H9 (cell line): ENCODE data around the gene SHISA7. TPM values are rescaled to one million over a fixed set of nuclear protein-coding genes. Genes with fewer than 3 reads are reported as not detected.

Experiments
- DNase-seq: peaks from one replicate; pipeline ENCODE4 v3.0.0-alpha.2; 2017
- H2AFZ ChIP-seq: one replicate; pipeline ENCODE4 v1.6.1; 2013; ENCODE audit warnings: mild to moderate bottlenecking, low read length, control low read depth, moderate library complexity
- H2AK5ac ChIP-seq: 2 replicates; pipeline ENCODE4 v1.6.1; 2013; ENCODE audit warnings: low read length, control low read depth, mixed read lengths; ENCODE audit not compliant: insufficient read length
- H2BK120ac ChIP-seq: one replicate; pipeline ENCODE4 v1.6.1; 2013; ENCODE audit warnings: low read depth, mild to moderate bottlenecking, low read length, control low read depth, inconsistent platforms; ENCODE audit not compliant: poor library complexity, severe bottlenecking
- H2BK12ac ChIP-seq: 2 replicates; pipeline ENCODE4 v1.6.1; 2013; ENCODE audit warnings: low read length, control low read depth, mixed read lengths, low read depth; ENCODE audit not compliant: insufficient read length
- H2BK15ac ChIP-seq: 2 replicates; pipeline ENCODE4 v1.6.1; 2013; ENCODE audit warnings: low read depth, low read length, control low read depth
- H2BK20ac ChIP-seq: one replicate; pipeline ENCODE4 v1.6.1; 2013; ENCODE audit warnings: low read depth, mild to moderate bottlenecking, low read length, control low read depth, inconsistent platforms; ENCODE audit not compliant: poor library complexity, severe bottlenecking
- H2BK5ac ChIP-seq: 2 replicates; pipeline ENCODE4 v1.6.1; 2013; ENCODE audit warnings: low read length, control low read depth, mixed read lengths; ENCODE audit not compliant: insufficient read length
- H3K14ac ChIP-seq: 2 replicates; pipeline ENCODE4 v1.6.1; 2013; ENCODE audit warnings: low read length, control low read depth; ENCODE audit not compliant: insufficient read depth
- H3K18ac ChIP-seq: 2 replicates; pipeline ENCODE4 v1.6.1; 2013; ENCODE audit warnings: low read depth, mild to moderate bottlenecking, mixed read lengths, low read length, control low read depth; ENCODE audit not compliant: insufficient read length
- H3K23ac ChIP-seq: 2 replicates; pipeline ENCODE4 v1.6.1; 2013; ENCODE audit warnings: low read length, control low read depth, mixed read lengths, low read depth; ENCODE audit not compliant: insufficient read length
- H3K23me2 ChIP-seq: 2 replicates; pipeline ENCODE4 v1.6.1; 2013; ENCODE audit warnings: low read depth, mild to moderate bottlenecking, mixed read lengths, low read length, control low read depth; ENCODE audit not compliant: insufficient read length, poor library complexity, severe bottlenecking
- H3K27ac ChIP-seq: 2 replicates; pipeline ENCODE4 v1.5.1; 2013; ENCODE audit warnings: low read length, control low read depth, mixed read lengths, low read depth; ENCODE audit not compliant: insufficient read length
- H3K27me3 ChIP-seq: 2 replicates; pipeline ENCODE4 v1.6.1; 2013; ENCODE audit warnings: low read length, control low read depth, inconsistent platforms; ENCODE audit not compliant: insufficient read depth
- H3K4ac ChIP-seq: 2 replicates; pipeline ENCODE4 v1.6.1; 2013; ENCODE audit warnings: low read depth, mild to moderate bottlenecking, control low read depth, inconsistent platforms, low read length, moderate library complexity
- H3K4me1 ChIP-seq: 2 replicates; pipeline ENCODE4 v1.6.1; 2013; ENCODE audit warnings: low read length, control low read depth, inconsistent platforms; ENCODE audit not compliant: insufficient read depth
- H3K4me2 ChIP-seq: 2 replicates; pipeline ENCODE4 v1.6.1; 2013; ENCODE audit warnings: low read length, control low read depth, mixed read lengths; ENCODE audit not compliant: insufficient read length, insufficient read depth
- H3K56ac ChIP-seq: 2 replicates; pipeline ENCODE4 v1.6.1; 2013; ENCODE audit warnings: low read depth, mild to moderate bottlenecking, mixed read lengths, low read length, control low read depth; ENCODE audit not compliant: insufficient read length
- H3K79me1 ChIP-seq: 2 replicates; pipeline ENCODE4 v1.6.1; 2013; ENCODE audit warnings: low read depth, mild to moderate bottlenecking, moderate library complexity, low read length, control low read depth, inconsistent platforms; ENCODE audit not compliant: insufficient read depth, poor library complexity, severe bottlenecking
- H3K79me2 ChIP-seq: 2 replicates; pipeline ENCODE4 v1.6.1; 2013; ENCODE audit warnings: low read length, control low read depth, inconsistent platforms; ENCODE audit not compliant: insufficient read depth
- H3K9ac ChIP-seq: 2 replicates; pipeline ENCODE4 v1.6.1; 2013; ENCODE audit warnings: low read length, control low read depth, mixed read lengths; ENCODE audit not compliant: insufficient read length; ENCODE audit errors: extremely low read depth
- H3K9me3 ChIP-seq: one replicate; pipeline ENCODE4 v1.6.1; 2013; ENCODE audit warnings: low read depth, low read length, inconsistent platforms; ENCODE audit not compliant: control insufficient read depth
- H3T11ph ChIP-seq: one replicate; pipeline ENCODE4 v1.6.1; 2013; ENCODE audit warnings: mild to moderate bottlenecking, low read length, control low read depth, inconsistent platforms
- H4K20me1 ChIP-seq: one replicate; pipeline ENCODE4 v1.6.1; 2013; ENCODE audit not compliant: control insufficient read depth, insufficient read length, insufficient read depth
- H4K5ac ChIP-seq: 2 replicates; pipeline ENCODE4 v1.6.1; 2013; ENCODE audit warnings: low read depth, mild to moderate bottlenecking, mixed read lengths, low read length, control low read depth; ENCODE audit not compliant: insufficient read length
- H4K8ac ChIP-seq: replicated peaks from 2 replicates; pipeline ENCODE4 v1.6.1; 2013; ENCODE audit warnings: low read length, control low read depth, mixed read lengths, low read depth; ENCODE audit not compliant: insufficient read length
- H4K91ac ChIP-seq: 2 replicates; pipeline ENCODE4 v1.6.1; 2013; ENCODE audit warnings: low read depth, mild to moderate bottlenecking, moderate library complexity, mixed read lengths, low read length, control low read depth; ENCODE audit not compliant: insufficient read length
- H3K27ac Mint-ChIP-seq, 3 experiments: 2 replicates in 2 of 3; 3 replicates in 1 of 3; pipeline ENCODE4 v1.8.0; 2020 to 2021; ENCODE audit warnings: mixed read lengths in 3 of 3, mild to moderate bottlenecking in 1 of 3, moderate library complexity in 1 of 3
- H3K27me3 Mint-ChIP-seq: 2 replicates; pipeline ENCODE4 v1.8.0; 2021; ENCODE audit warnings: low read depth, mild to moderate bottlenecking, moderate library complexity, mixed read lengths
- H3K36me3 Mint-ChIP-seq, 3 experiments: 2 replicates in 2 of 3; 3 replicates in 1 of 3; pipeline ENCODE4 v1.8.0; 2020 to 2021; ENCODE audit warnings: low read depth in 3 of 3, mixed read lengths in 3 of 3; ENCODE audit not compliant: insufficient read depth in 1 of 3
- H3K4me1 Mint-ChIP-seq, 2 experiments: 2 replicates each; pipeline ENCODE4 v1.8.0; 2020; ENCODE audit warnings: mixed read lengths in 2 of 2
- H3K4me3 Mint-ChIP-seq, 2 experiments: 2 replicates in 1 of 2; 3 replicates in 1 of 2; pipeline ENCODE4 v1.8.0; 2020 to 2021; ENCODE audit warnings: mild to moderate bottlenecking in 2 of 2, mixed read lengths in 2 of 2, moderate library complexity in 1 of 2
- H3K9me3 Mint-ChIP-seq, 2 experiments: 2 replicates in 1 of 2; 3 replicates in 1 of 2; pipeline ENCODE4 v1.8.0; 2020; ENCODE audit warnings: mild to moderate bottlenecking in 2 of 2, mixed read lengths in 2 of 2, moderate library complexity in 1 of 2
- WGBS: extraction: QIAGEN DNeasy Blood & Tissue Kit; methylation state at CpG from one replicate; pipeline ENCODE4 v1.1.7; 2013; ENCODE audit warnings: missing lambda C conversion rate, low lambda C conversion rate, mixed read lengths; ENCODE audit not compliant: insufficient read length; ENCODE audit errors: extremely low coverage; 5-methylcytosine and 5-hydroxymethylcytosine counted together
- total RNA-seq: library from RNA; stranded (reverse); gene quantifications from 2 replicates; pipeline ENCODE4 v1.2.1, GENCODE V29; 2021
- TF ChIP-seq, protein P1 (sequence below): fragments of 200-600 bp; sonication (generic); conservative IDR thresholded peaks from 3 replicates; pipeline ENCODE4 v1.8.0; 2021; ENCODE audit warnings: antibody characterized with exemption, mild to moderate bottlenecking

The SHISA7 gene
- total RNA-seq, 1 experiment from 2014 or later = 0.31 TPM

DNA sequence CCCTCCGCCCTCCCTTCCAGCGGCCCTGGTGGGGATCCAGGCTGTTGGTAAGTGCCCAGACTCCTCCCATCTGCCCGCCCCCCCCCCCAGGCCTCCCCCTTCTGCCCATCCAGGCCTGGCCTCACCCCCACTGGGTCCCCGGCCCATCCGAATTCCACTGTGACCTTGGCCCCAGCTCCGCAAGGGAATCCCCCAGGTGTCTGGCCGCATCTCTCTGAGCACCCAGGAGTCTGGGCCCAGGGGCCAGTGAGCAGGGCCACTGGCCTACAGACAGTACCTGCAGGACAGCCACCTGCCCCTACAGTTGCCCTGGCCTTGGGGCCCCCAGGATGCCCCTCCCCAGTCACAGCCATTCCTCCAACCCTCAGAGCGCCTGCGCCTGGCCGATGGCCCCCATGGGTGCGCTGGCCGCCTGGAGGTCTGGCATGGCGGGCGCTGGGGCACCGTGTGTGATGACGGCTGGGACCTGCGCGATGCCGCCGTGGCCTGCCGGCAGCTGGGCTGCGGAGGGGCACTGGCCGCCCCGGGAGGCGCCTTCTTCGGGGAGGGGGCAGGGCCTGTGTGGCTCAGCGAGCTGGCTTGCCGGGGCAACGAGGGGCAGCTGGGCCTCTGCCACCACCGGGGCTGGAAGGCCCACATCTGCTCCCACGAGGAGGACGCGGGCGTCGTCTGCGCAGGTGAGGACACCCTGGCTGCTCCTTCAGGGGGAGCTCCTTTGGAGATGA, 46.0 kb upstream of the SHISA7 start:
- H2BK20ac ChIP-seq = no peak overlapping the region
- no peak overlapping the region for H4K8ac ChIP-seq
- no peak overlapping the region for H4K5ac ChIP-seq
- no peaks in the 10 kb centered on the region for H3K27me3 ChIP-seq
- peaks cover 3% of the 10 kb centered on the region for H3K4me1 ChIP-seq
- H3K23ac ChIP-seq = no peak overlapping the region
- Mint-ChIP-seq H3K36me3 (peaks cover 0 to 5% (median 0%) of the 10 kb centered on the region in 3 experiments; a peak in 3 of 7 replicates), H3K4me1 (peaks cover 16 to 37% of the 10 kb centered on the region in 2 experiments), H3K27ac (no peak overlapping the region), H3K27me3 (peaks cover 7% of the 10 kb centered on the region), H3K4me3 (no peak overlapping the region), H3K9me3 (no peaks in the 10 kb centered on the region)
- no peak overlapping the region for H2BK15ac ChIP-seq
- no peak overlapping the region for H3K4me2 ChIP-seq
- no peak overlapping the region for H2BK12ac ChIP-seq
- DNase-seq = no peak
- no peak overlapping the region for H3T11ph ChIP-seq
- H3K79me2 ChIP-seq = no peaks in the 10 kb centered on the region
- H3K18ac ChIP-seq = no peak overlapping the region
- H2BK5ac ChIP-seq = no peak overlapping the region
- no peak overlapping the region for H3K9ac ChIP-seq
- no peak overlapping the region for H3K27ac ChIP-seq
- no peak overlapping the region for H3K14ac ChIP-seq
- H3K4ac ChIP-seq = no peak overlapping the region
- H2BK120ac ChIP-seq = no peak overlapping the region
- TF ChIP-seq, protein P1, sequence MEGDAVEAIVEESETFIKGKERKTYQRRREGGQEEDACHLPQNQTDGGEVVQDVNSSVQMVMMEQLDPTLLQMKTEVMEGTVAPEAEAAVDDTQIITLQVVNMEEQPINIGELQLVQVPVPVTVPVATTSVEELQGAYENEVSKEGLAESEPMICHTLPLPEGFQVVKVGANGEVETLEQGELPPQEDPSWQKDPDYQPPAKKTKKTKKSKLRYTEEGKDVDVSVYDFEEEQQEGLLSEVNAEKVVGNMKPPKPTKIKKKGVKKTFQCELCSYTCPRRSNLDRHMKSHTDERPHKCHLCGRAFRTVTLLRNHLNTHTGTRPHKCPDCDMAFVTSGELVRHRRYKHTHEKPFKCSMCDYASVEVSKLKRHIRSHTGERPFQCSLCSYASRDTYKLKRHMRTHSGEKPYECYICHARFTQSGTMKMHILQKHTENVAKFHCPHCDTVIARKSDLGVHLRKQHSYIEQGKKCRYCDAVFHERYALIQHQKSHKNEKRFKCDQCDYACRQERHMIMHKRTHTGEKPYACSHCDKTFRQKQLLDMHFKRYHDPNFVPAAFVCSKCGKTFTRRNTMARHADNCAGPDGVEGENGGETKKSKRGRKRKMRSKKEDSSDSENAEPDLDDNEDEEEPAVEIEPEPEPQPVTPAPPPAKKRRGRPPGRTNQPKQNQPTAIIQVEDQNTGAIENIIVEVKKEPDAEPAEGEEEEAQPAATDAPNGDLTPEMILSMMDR = no peak
- H2AK5ac ChIP-seq = no peak overlapping the region
- H3K9me3 ChIP-seq = no peaks in the 10 kb centered on the region
- no peak overlapping the region for H3K56ac ChIP-seq
- H4K91ac ChIP-seq = no peak overlapping the region
- H4K20me1 ChIP-seq = no peaks in the 10 kb centered on the region
- no peaks in the 10 kb centered on the region for H3K79me1 ChIP-seq
- no CpG with 5 or more reads among the region's 36 CpGs for WGBS
- H2AFZ ChIP-seq = no peak overlapping the region
- H3K23me2 ChIP-seq = peaks cover 8% of the 10 kb centered on the region
